ENCODE results near the gene KMT2C.

- TF ChIP-seq POLR2AphosphoS5 (IDR thresholded peaks at IDR 0.05; ENCODE audit: low read depth, low read length) (no peak), TAF1 (IDR thresholded peaks at IDR 0.05; ENCODE audit: low read depth, low read length) (no peak), POLR2A (IDR thresholded peaks at IDR 0.05; ENCODE audit: low read depth, low read length) (no peak), SPI1 (IDR thresholded peaks at IDR 0.05; ENCODE audit: low read depth, low read length) (no peak)
These were observed 298.3 kb downstream of the KMT2C start for GRCh38 chr7:152137476-152138025.

Data from GM12891 (cell line).